ENCODE data around the gene HNRNPUL2. TPM values are rescaled to one million over a fixed set of nuclear protein-coding genes. Genes with fewer than 3 reads are reported as not detected.

Gene HNRNPUL2
- total and polyA plus RNA-seq, 2 donors (not counting 1 experiment from before 2014, with no cell fraction given), result 14.6 to 70.4 TPM

DNA sequence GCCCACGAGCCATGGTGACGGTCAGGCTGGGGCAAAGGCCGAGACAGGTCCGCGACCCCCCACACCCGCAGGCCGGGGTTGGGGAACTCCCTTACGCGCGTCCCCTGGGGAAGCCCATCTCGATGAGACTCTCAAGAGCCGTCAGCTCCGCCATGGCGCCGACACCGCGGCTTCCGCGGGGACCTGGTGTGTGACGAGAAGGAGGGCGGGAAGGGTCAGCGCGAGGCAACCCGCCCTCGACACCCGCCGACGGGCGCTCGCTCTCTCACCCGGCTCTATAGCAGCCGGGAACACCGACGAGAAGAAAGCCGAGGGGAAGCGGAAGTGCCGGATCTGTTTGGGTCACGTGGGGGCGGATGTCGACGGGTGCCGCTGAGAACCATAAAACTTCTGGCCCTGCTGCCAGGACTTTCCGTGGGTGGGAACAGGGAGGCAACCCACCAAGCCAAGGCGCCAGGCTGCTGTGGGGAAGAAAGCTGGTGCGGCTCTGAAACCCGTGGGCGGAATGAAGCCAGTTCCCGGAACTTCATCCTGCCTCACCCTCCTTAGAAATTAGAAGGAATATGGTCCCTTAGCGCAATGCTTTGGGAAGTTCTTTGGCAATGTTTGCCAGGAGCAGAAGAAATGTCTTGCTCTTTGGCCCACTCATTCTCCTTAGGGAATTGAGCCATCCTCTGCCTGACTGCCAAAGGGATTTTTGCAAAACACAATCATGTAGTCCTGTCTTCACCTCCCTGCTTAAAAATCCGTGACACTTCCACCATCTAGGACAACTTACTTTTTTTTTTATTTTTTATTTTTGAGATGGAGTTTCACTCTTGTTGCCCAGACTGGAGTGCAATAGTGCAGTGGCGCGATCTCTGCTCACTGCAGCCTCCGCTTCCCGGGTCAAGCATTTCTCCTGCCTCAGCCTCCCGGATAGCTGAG lies 48.2 kb downstream of the HNRNPUL2 start, which contains the start of gene UBXN1:
TSS of gene UBXN1 (minus strand) at position 304 of the 927 bp plus-strand sequence. CDS start at position 154, 150 bp downstream.
- H3K9me3 Mint-ChIP-seq (ENCODE audit: insufficient read depth), result no peaks in the 10 kb centered on the region
- H3K9ac ChIP-seq (ENCODE audit: low read length), result peak within 1 kb of the TSS; percentile 99
- peak; percentile 77 for ATAC-seq (ENCODE audit: low read depth)
- H3K9me3 ChIP-seq (ENCODE audit: control extremely low read depth in 1 of 3, control insufficient read depth in 2 of 3, insufficient read depth in 1 of 3, low read length in 2 of 3), result no peaks in the 10 kb centered on the region
- intact Hi-C loops (cut with micrococcal nuclease), result loop anchor here (1.0 to 2.0 kb wide), 6 partner anchors 8 to 48 kb away; partner anchors contain the start of genes C11orf98, CSKMT, HNRNPUL2 and INTS5
- H3K27ac Mint-ChIP-seq, result peak within 1 kb of the TSS; percentile 93
- peaks cover 9 to 20% of the 10 kb centered on the region in 2 donors for H3K4me1 ChIP-seq (ENCODE audit: control insufficient read depth in 2 of 2, insufficient read depth in 2 of 2, low read length in 2 of 2)
- H3K27me3 ChIP-seq (replicated peaks in 1 of 4; ENCODE audit: control extremely low read depth in 1 of 4, control insufficient read depth in 3 of 4, insufficient read depth in 4 of 4, low read length in 3 of 4), result no peaks in the 10 kb centered on the region
- ChIA-PET CTCF (interaction anchor here (0.6 to 3.0 kb wide), 7 partner anchors 11 to 778 kb away, joined by 3 to 32 read pairs (median 3); partner anchors contain the start of genes C11orf98, CSKMT and POLR2G), POLR2A (interaction anchor here (0.6 to 3.2 kb wide), 11 partner anchors 8 to 1354 kb away, joined by 3 to 16 read pairs (median 5); partner anchors contain the start of genes C11orf98, CSKMT, EML3 and HNRNPUL2)
- no peaks in the 10 kb centered on the region for H3K27me3 Mint-ChIP-seq
- TF ChIP-seq, protein P1, sequence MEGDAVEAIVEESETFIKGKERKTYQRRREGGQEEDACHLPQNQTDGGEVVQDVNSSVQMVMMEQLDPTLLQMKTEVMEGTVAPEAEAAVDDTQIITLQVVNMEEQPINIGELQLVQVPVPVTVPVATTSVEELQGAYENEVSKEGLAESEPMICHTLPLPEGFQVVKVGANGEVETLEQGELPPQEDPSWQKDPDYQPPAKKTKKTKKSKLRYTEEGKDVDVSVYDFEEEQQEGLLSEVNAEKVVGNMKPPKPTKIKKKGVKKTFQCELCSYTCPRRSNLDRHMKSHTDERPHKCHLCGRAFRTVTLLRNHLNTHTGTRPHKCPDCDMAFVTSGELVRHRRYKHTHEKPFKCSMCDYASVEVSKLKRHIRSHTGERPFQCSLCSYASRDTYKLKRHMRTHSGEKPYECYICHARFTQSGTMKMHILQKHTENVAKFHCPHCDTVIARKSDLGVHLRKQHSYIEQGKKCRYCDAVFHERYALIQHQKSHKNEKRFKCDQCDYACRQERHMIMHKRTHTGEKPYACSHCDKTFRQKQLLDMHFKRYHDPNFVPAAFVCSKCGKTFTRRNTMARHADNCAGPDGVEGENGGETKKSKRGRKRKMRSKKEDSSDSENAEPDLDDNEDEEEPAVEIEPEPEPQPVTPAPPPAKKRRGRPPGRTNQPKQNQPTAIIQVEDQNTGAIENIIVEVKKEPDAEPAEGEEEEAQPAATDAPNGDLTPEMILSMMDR (IDR thresholded peaks at IDR 0.05), result no peak
- peaks cover 34% of the 10 kb centered on the region for H3K4me1 Mint-ChIP-seq
- H3K27ac ChIP-seq (ENCODE audit: low read length in 2 of 2), result peak within 1 kb of the TSS; percentile 83 to 99
- H3K4me3 Mint-ChIP-seq, result peak within 1 kb of the TSS; percentile 88
- H3K36me3 ChIP-seq (replicated peaks in 1 of 2; ENCODE audit: control extremely low read depth in 1 of 2, control insufficient read depth in 1 of 2, extremely low read depth in 1 of 2, insufficient read depth in 2 of 2, low read length in 1 of 2), result peaks cover 1 to 20% of the 10 kb centered on the region in 2 experiments
- peak within 1 kb of the TSS; percentile 90 for H3K4me2 ChIP-seq (replicated peaks; ENCODE audit: low read depth, low read length, poor library complexity, severe bottlenecking)
- peak within 1 kb of the TSS; percentile 96 for H2AFZ ChIP-seq (ENCODE audit: insufficient read depth, low read depth, low read length, poor library complexity, severe bottlenecking)
- H3K79me2 ChIP-seq (ENCODE audit: control insufficient read depth, insufficient read depth, low read length), result peaks cover 35% of the 10 kb centered on the region
- DNase-seq, result peak; percentile 92
- H3K4me3 ChIP-seq (ENCODE audit: control extremely low read depth in 1 of 5, extremely low read depth in 1 of 5, insufficient read depth in 1 of 5, low read depth in 2 of 5, low read length in 4 of 5), result peak within 1 kb of the TSS; percentile 71 to 99 (median 98)
- WGBS (ENCODE audit: insufficient coverage), result 8% methylated on average over 48 of the region's 55 CpGs
- no peaks in the 10 kb centered on the region for H4K20me1 ChIP-seq (ENCODE audit: control insufficient read depth, insufficient read depth, low read length, poor library complexity, severe bottlenecking)

GRCh38 chr11:62678433-62678769 lies 48.9 kb downstream of the HNRNPUL2 start:
- ChIA-PET CTCF (interaction anchor here (1.5 kb wide), 1 partner anchor 83 kb away, joined by 3 read pairs; the partner anchor contains the start of gene POLR2G), POLR2A (interaction anchor here (1.0 to 3.2 kb wide), 4 partner anchors 11 to 87 kb away, joined by 3 to 16 read pairs (median 5); partner anchors contain the start of genes C11orf98, CSKMT, EML3 and TUT1)
- Histone ChIP-seq H3K27ac (ENCODE audit: low read length in 2 of 2) (peak overlapping the region; percentile 83 to 99), H3K9ac (ENCODE audit: low read length) (peak overlapping the region; percentile 99), H3K9me3 (ENCODE audit: control extremely low read depth in 1 of 3, control insufficient read depth in 2 of 3, insufficient read depth in 1 of 3, low read length in 2 of 3) (no peaks in the 10 kb centered on the region), H2AFZ (ENCODE audit: insufficient read depth, low read depth, low read length, poor library complexity, severe bottlenecking) (peak overlapping the region; percentile 96), H3K27me3 (replicated peaks in 1 of 4; ENCODE audit: control extremely low read depth in 1 of 4, control insufficient read depth in 3 of 4, insufficient read depth in 4 of 4, low read length in 3 of 4) (no peaks in the 10 kb centered on the region), H3K4me3 (ENCODE audit: control extremely low read depth in 1 of 5, extremely low read depth in 1 of 5, insufficient read depth in 1 of 5, low read depth in 2 of 5, low read length in 4 of 5) (peak overlapping the region; percentile 71 to 99 (median 98)), H3K4me2 (replicated peaks; ENCODE audit: low read depth, low read length, poor library complexity, severe bottlenecking) (peak overlapping the region; percentile 90), H3K36me3 (replicated peaks in 1 of 2; ENCODE audit: control extremely low read depth in 1 of 2, control insufficient read depth in 1 of 2, extremely low read depth in 1 of 2, insufficient read depth in 2 of 2, low read length in 1 of 2) (peaks cover 1 to 24% of the 10 kb centered on the region in 2 experiments), H3K4me1 (ENCODE audit: control insufficient read depth in 2 of 2, insufficient read depth in 2 of 2, low read length in 2 of 2) (peaks cover 9 to 21% of the 10 kb centered on the region in 2 donors), H4K20me1 (ENCODE audit: control insufficient read depth, insufficient read depth, low read length, poor library complexity, severe bottlenecking) (no peaks in the 10 kb centered on the region), H3K79me2 (ENCODE audit: control insufficient read depth, insufficient read depth, low read length) (peaks cover 41% of the 10 kb centered on the region)
- ATAC-seq (ENCODE audit: low read depth), result no peak
- Mint-ChIP-seq H3K9me3 (ENCODE audit: insufficient read depth) (no peaks in the 10 kb centered on the region), H3K27ac (peak overlapping the region; percentile 93), H3K27me3 (no peaks in the 10 kb centered on the region), H3K4me3 (peak overlapping the region; percentile 88), H3K4me1 (peaks cover 34% of the 10 kb centered on the region)
- peak; percentile 29 for DNase-seq
- intact Hi-C loops (cut with micrococcal nuclease), result loop anchor here (2.0 kb wide), 1 partner anchor 14 kb away; the partner anchor contains the start of genes C11orf98 and CSKMT
- TF ChIP-seq, protein P1 (IDR thresholded peaks at IDR 0.05), result no peak
- TF ChIP-seq EZH2 (IDR thresholded peaks at IDR 0.05; ENCODE audit: borderline replicate concordance, insufficient read depth, low read depth, low read length, poor library complexity, severe bottlenecking), result no peak
- WGBS (ENCODE audit: insufficient coverage), result 1% methylated on average over 11 of the region's 16 CpGs

All from B cell (primary cell).